Activated CD4-positive, alpha-beta T cell treated with anti-CD3 and anti-CD28 coated beads for 48 hours (primary cell): ENCODE measurements around the gene ANKRD37.
"Not testable (repeated sequence)": the region's sequence is repeated elsewhere in the genome, so short reads cannot be mapped to it uniquely, and the experiment has no call there.

Experiments
- DNase-seq: peaks from one replicate; pipeline ENCODE4 v3.0.0-alpha.2; 2020

ANKRD37 gene

GRCh38 chr4:185396724-185397385 is at the start of gene ANKRD37:
Gene ANKRD37, plus strand, starts transcription at chr4:185396841. Its CDS starts 83 bp downstream, at chr4:185396924.
- DNase-seq: no peak

GRCh38 chr4:185346975-185347601 is 49.6 kb upstream of the ANKRD37 start:
- no peak for DNase-seq

GRCh38 chr4:185351691-185352090 is 45.0 kb upstream of the ANKRD37 start:
- no peak for DNase-seq

- no peak for DNase-seq
These were observed 44.4 kb upstream of the ANKRD37 start for GRCh38 chr4:185352202-185352601.

GRCh38 chr4:185352741-185353140 is 43.9 kb upstream of the ANKRD37 start:
- no peak for DNase-seq

- peak; percentile 30 for DNase-seq
These were observed 39.4 kb upstream of the ANKRD37 start for GRCh38 chr4:185357211-185357610.

GRCh38 chr4:185357733-185358440 is 38.8 kb upstream of the ANKRD37 start:
- DNase-seq: no peak

GRCh38 chr4:185358514-185358913 is 38.1 kb upstream of the ANKRD37 start:
- DNase-seq: no peak

GRCh38 chr4:185358959-185359358 is 37.7 kb upstream of the ANKRD37 start:
- DNase-seq: no peak

- no peak for DNase-seq
These were observed 36.7 kb upstream of the ANKRD37 start for GRCh38 chr4:185359767-185360446.

GRCh38 chr4:185361872-185362271 is 34.8 kb upstream of the ANKRD37 start:
- no peak for DNase-seq

- not testable (repeated sequence) for DNase-seq
These were observed 34.1 kb upstream of the ANKRD37 start for GRCh38 chr4:185362570-185362969.

GRCh38 chr4:185363251-185363650 is 33.4 kb upstream of the ANKRD37 start:
- DNase-seq: no peak

- no peak for DNase-seq
These were observed 31.8 kb upstream of the ANKRD37 start for GRCh38 chr4:185364886-185365285.

- no peak for DNase-seq
These were observed 26.9 kb upstream of the ANKRD37 start for GRCh38 chr4:185369731-185370130.

GRCh38 chr4:185370268-185370949 is 26.2 kb upstream of the ANKRD37 start:
- DNase-seq: no peak

GRCh38 chr4:185371702-185372101 is 24.9 kb upstream of the ANKRD37 start:
- DNase-seq: no peak

- DNase-seq: no peak
These were observed 22.6 kb upstream of the ANKRD37 start for GRCh38 chr4:185374027-185374426.

- no peak for DNase-seq
These were observed 22.1 kb upstream of the ANKRD37 start for GRCh38 chr4:185374573-185374972.

- no peak for DNase-seq
These were observed 18.4 kb upstream of the ANKRD37 start for GRCh38 chr4:185378264-185378663.

GRCh38 chr4:185379326-185380295 is 17.0 kb upstream of the ANKRD37 start:
- DNase-seq: no peak

GRCh38 chr4:185380320-185380719 is 16.3 kb upstream of the ANKRD37 start:
- no peak for DNase-seq
